Ishikawa (cell line): ENCODE results near the gene MRE11.
A peak's percentile ranks its signal among the peaks of the same experiment; 100 is the strongest.

Experiments used
- CEBPB ChIP-seq: IDR thresholded peaks from 2 replicates; pipeline ENCODE4 v1.6.1; 2012
- CREB1 ChIP-seq: IDR thresholded peaks from 2 replicates; pipeline ENCODE4 v1.6.1; 2012; ENCODE audit warnings: low read depth
- EGR1 ChIP-seq: IDR thresholded peaks from 2 replicates; pipeline ENCODE4 v1.6.1; 2012
- EP300 ChIP-seq: IDR thresholded peaks from 2 replicates; pipeline ENCODE4 v1.6.1; 2012; ENCODE audit warnings: borderline replicate concordance
- FOXM1 ChIP-seq: IDR thresholded peaks from 2 replicates; pipeline ENCODE4 v1.6.1; 2012; ENCODE audit warnings: low read depth, borderline replicate concordance
- MAX ChIP-seq: IDR thresholded peaks from 2 replicates; pipeline ENCODE4 v1.6.1; 2012
- NFIC ChIP-seq: IDR thresholded peaks from 2 replicates; pipeline ENCODE4 v1.6.1; 2012
- RAD21 ChIP-seq: IDR thresholded peaks from 2 replicates; pipeline ENCODE4 v1.6.1; 2012; ENCODE audit warnings: low read depth
- REST ChIP-seq: IDR thresholded peaks from 2 replicates; pipeline ENCODE4 v1.6.1; 2012; ENCODE audit warnings: low read depth, mild to moderate bottlenecking
- TAF1 ChIP-seq: IDR thresholded peaks from 2 replicates; pipeline ENCODE4 v1.6.1; 2012; ENCODE audit warnings: low read depth, mild to moderate bottlenecking
- TCF12 ChIP-seq: IDR thresholded peaks from 2 replicates; pipeline ENCODE4 v1.6.1; 2012; ENCODE audit warnings: low read depth
- TEAD4 ChIP-seq: IDR thresholded peaks from 2 replicates; pipeline ENCODE4 v1.6.1; 2012
- YY1 ChIP-seq: IDR thresholded peaks from 2 replicates; pipeline ENCODE4 v1.6.1; 2012; ENCODE audit warnings: low read depth
- ZBTB7A ChIP-seq: IDR thresholded peaks from 2 replicates; pipeline ENCODE4 v1.6.1; 2012; ENCODE audit warnings: low read depth
- TF ChIP-seq, protein P1 (sequence below): IDR thresholded peaks from 2 replicates; pipeline ENCODE4 v1.6.1; 2012

MRE11 gene

DNA sequence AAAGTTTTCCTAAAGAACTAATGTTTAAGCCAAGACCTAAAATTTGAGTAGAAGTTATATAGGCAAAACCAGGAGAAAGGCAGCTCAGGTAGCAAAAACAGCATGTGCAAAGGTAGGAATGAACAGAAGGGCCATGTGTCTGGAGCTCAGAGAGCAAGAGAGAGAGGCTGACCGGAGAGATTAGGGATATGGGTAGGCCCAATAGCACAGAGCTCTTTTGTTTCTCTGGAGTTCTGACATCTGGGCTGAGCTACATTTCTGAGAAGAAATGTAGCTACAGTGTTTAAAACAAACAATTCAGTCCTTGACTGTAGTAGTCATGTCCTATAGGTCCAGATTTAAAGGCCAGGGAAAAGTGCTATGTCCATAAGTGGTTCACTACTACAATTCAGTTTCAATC is 23.1 kb upstream of the MRE11 start:
- TF ChIP-seq RAD21 (no peak), FOXM1 (no peak), NFIC (no peak), CEBPB (no peak), MAX (no peak)
- TF ChIP-seq, protein P1, sequence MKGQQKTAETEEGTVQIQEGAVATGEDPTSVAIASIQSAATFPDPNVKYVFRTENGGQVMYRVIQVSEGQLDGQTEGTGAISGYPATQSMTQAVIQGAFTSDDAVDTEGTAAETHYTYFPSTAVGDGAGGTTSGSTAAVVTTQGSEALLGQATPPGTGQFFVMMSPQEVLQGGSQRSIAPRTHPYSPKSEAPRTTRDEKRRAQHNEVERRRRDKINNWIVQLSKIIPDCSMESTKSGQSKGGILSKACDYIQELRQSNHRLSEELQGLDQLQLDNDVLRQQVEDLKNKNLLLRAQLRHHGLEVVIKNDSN = no peak

GRCh38 chr11:94515398-94515797 is 21.8 kb upstream of the MRE11 start:
- no peak for TF ChIP-seq EP300
- no peak for TF ChIP-seq CEBPB
- TF ChIP-seq NFIC = no peak
- TF ChIP-seq RAD21 = no peak
- TF ChIP-seq MAX = no peak
- TF ChIP-seq YY1 = no peak
- no peak for TF ChIP-seq REST
- TF ChIP-seq FOXM1 = no peak
- TF ChIP-seq TEAD4 = no peak
- TF ChIP-seq, protein P1 = no peak

DNA sequence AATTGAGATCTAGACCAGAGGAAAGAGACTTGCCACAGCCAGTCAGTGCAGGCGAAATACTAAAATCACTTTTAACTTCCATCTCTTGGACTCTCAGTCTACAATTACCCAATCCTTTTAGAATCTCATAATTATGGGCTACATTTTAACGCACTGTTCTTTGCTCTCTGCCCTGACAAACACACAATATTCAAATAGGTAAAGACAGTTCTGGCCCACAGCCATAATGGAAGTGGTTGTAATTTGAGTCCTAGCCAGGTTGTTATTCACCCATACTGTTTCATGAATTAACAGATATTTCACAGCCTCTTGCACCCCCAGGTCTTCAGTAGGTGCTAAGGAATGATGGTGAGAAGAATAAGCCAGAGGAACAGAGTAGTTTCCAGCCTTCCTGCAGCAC is 19.4 kb upstream of the MRE11 start:
- TF ChIP-seq NFIC = peak; percentile 63
- no peak for TF ChIP-seq FOXM1

GRCh38 chr11:94511932-94512781 is 18.5 kb upstream of the MRE11 start, which contains the start of gene C11orf97:
C11orf97 (plus strand) TSS chr11:94512461; CDS start chr11:94512529, 68 bp downstream.
- TF ChIP-seq TEAD4 (no peak), CEBPB (no peak), MAX (no peak)

DNA sequence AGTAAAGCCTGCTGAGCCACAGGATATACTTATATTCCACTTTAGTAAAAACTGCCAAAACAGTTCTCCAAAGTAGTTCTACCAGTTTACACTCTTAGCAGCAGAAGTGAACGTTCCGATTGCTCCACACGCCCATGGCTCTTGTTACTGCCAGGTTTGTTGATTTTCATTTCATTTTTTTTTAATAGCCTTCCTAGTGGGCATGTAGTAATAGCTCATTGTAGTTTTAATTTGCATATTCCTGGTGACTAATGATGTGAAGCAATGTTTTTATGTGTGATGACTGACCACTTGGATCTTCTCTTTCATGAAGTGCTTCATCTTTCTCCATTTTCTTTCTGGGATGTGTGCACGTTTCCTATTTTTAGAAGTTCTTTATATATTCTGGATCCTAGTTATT is 13.8 kb upstream of the MRE11 start:
- TF ChIP-seq EGR1 (no peak), FOXM1 (no peak), TAF1 (no peak), TCF12 (no peak), TEAD4 (no peak), CREB1 (no peak)

DNA sequence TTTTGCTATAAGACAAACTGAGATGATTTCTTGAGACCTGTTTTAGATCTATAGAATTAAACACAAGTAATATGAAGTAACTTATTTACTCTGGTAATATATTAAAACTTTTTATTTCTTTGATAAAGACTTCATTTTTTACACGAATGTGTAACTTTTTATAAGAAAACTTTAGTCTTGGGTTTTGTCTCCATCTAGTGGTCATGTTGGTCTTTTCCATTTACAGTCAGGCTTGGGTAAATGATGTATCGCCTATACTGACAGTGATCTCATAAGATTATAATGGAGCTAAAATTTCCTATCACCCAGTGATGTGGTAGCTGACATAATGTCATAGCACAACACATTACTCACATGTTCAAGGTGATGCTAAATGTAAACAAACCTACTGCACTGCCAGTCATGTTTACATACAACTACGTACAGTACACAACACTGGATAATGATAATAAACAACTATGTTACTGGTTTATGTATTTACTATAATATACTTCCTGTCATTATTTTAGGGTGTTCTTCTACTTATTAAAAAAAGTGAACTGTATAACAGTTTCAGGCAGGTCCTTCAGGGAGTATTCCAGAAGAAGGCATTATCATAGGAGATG is 11.1 kb upstream of the MRE11 start:
- TF ChIP-seq FOXM1 (no peak), REST (no peak), TCF12 (no peak), ZBTB7A (no peak), RAD21 (peak; percentile 78), YY1 (no peak), CREB1 (no peak)
